NCI-H2107 treated with DMSO at 0.1 percent for 48 hours (cell line): ENCODE results near the gene GNS.
A peak's percentile ranks its signal among the peaks of the same experiment; 100 is the strongest.

Experiments
- DNase-seq: peaks from one replicate; lab custom pipeline; 2025; ENCODE audit not compliant: unreplicated experiment; lab: John Stamatoyannopoulos, UW

Gene GNS

GRCh38 chr12:64759035-64759894 lies at the start of gene GNS:
Gene GNS (minus strand): TSS chr12:64759406. CDS start chr12:64759276, 130 bp downstream.
- peak; percentile 96 for DNase-seq

- DNase-seq: no peak
Measured at GRCh38 chr12:64808110-64808509, 48.9 kb upstream of the GNS start.

GRCh38 chr12:64806593-64807460 lies 47.6 kb upstream of the GNS start:
- DNase-seq: no peak

- no peak for DNase-seq
Measured at GRCh38 chr12:64806173-64806572, 47.0 kb upstream of the GNS start.

- peak; percentile 14 for DNase-seq
Measured at GRCh38 chr12:64802180-64802775, 43.1 kb upstream of the GNS start.

GRCh38 chr12:64801381-64801780 lies 42.2 kb upstream of the GNS start:
- DNase-seq: no peak

GRCh38 chr12:64800640-64801039 lies 41.4 kb upstream of the GNS start:
- no peak for DNase-seq

GRCh38 chr12:64798165-64798564 lies 39.0 kb upstream of the GNS start:
- DNase-seq: no peak

GRCh38 chr12:64797156-64797555 lies 38.0 kb upstream of the GNS start:
- no peak for DNase-seq

- peak; percentile 90 for DNase-seq
Measured at GRCh38 chr12:64796205-64796845, 37.1 kb upstream of the GNS start.

GRCh38 chr12:64794305-64794704 lies 35.1 kb upstream of the GNS start:
- DNase-seq: no peak

- no peak for DNase-seq
Measured at GRCh38 chr12:64793610-64794009, 34.4 kb upstream of the GNS start.

GRCh38 chr12:64792128-64792527 lies 32.9 kb upstream of the GNS start:
- no peak for DNase-seq

- DNase-seq: no peak
Measured at GRCh38 chr12:64791036-64791435, 31.8 kb upstream of the GNS start.

GRCh38 chr12:64790166-64790565 lies 31.0 kb upstream of the GNS start:
- DNase-seq: no peak

GRCh38 chr12:64785838-64786237 lies 26.6 kb upstream of the GNS start:
- no peak for DNase-seq

- no peak for DNase-seq
Measured at GRCh38 chr12:64782191-64782876, 23.1 kb upstream of the GNS start.

GRCh38 chr12:64781280-64782190 lies 22.3 kb upstream of the GNS start:
- peak; percentile 80 for DNase-seq

GRCh38 chr12:64780531-64781279 lies 21.5 kb upstream of the GNS start:
- DNase-seq: no peak
